Neural cell (in vitro differentiated cells): ENCODE results near the gene GAP43. TPM values are rescaled to one million over a fixed set of nuclear protein-coding genes. Genes with fewer than 3 reads are reported as not detected.

Experiments used
- H2AFZ ChIP-seq: fragments of 200-600, 300-800 bp; sonication (generic), shearing (Covaris generic); 2 replicates; pipeline ENCODE4 v1.6.0; 2014; ENCODE audit warnings: low read depth, mild to moderate bottlenecking, antibody characterized with exemption, low read length, moderate library complexity
- H3F3A ChIP-seq: fragments of 200-600 bp; shearing (Covaris generic); 2 replicates; pipeline ENCODE4 v1.6.1; 2016; ENCODE audit warnings: mild to moderate bottlenecking, moderate library complexity, mixed read lengths, antibody characterized with exemption, low read length; ENCODE audit not compliant: insufficient read depth, poor library complexity, severe bottlenecking
- H3K27ac ChIP-seq: fragments of 200-600, 300-800 bp; sonication (generic), shearing (Covaris generic); 2 replicates; pipeline ENCODE4 v1.5.1; 2014; ENCODE audit warnings: mild to moderate bottlenecking, low read length, moderate library complexity
- H3K27me3 ChIP-seq: fragments of 300-800, 200-600 bp; sonication (generic), shearing (Covaris generic); 2 replicates; pipeline ENCODE4 v1.6.0; 2014; ENCODE audit warnings: mild to moderate bottlenecking, low read depth, low read length, moderate library complexity; ENCODE audit not compliant: insufficient read depth
- H3K36me3 ChIP-seq: fragments of 300-800, 200-600 bp; sonication (generic), shearing (Covaris generic); 2 replicates; pipeline ENCODE4 v1.5.1; 2014; ENCODE audit warnings: mild to moderate bottlenecking, antibody characterized with exemption, low read length, moderate library complexity; ENCODE audit not compliant: insufficient read depth
- H3K4me2 ChIP-seq: fragments of 300-800, 200-600 bp; sonication (generic), shearing (Covaris generic); 2 replicates; pipeline ENCODE4 v1.6.0; 2014; ENCODE audit warnings: mild to moderate bottlenecking, low read length
- H3K4me3 ChIP-seq: fragments of 300-800, 200-600 bp; sonication (generic), shearing (Covaris generic); 2 replicates; pipeline ENCODE4 v1.5.1; 2014; ENCODE audit warnings: mild to moderate bottlenecking, low read length, moderate library complexity
- H3K79me2 ChIP-seq: fragments of 200-600 bp; shearing (Covaris generic); replicated peaks from 2 replicates; pipeline ENCODE4 v1.6.0; 2014; ENCODE audit warnings: mild to moderate bottlenecking, low read length, moderate library complexity; ENCODE audit not compliant: insufficient read depth
- H3K9ac ChIP-seq: fragments of 300-800, 200-600 bp; sonication (generic), shearing (Covaris generic); 2 replicates; pipeline ENCODE4 v1.6.1; 2016; ENCODE audit warnings: mild to moderate bottlenecking, low read length, mixed read lengths
- H3K9me2 ChIP-seq: fragments of 200-600 bp; shearing (Covaris generic); 2 replicates; pipeline ENCODE4 v1.6.1; 2016; ENCODE audit warnings: mild to moderate bottlenecking, low read length, mixed read lengths; ENCODE audit not compliant: insufficient read depth
- H3K9me3 ChIP-seq: fragments of 200-600, 300-800 bp; sonication (generic), shearing (Covaris generic); 2 replicates; pipeline ENCODE4 v1.6.1; 2016; ENCODE audit warnings: mild to moderate bottlenecking, mixed run types, low read length, moderate library complexity, mixed read lengths
- H4K20me1 ChIP-seq: fragments of 200-600 bp; shearing (Covaris generic); 2 replicates; pipeline ENCODE4 v1.6.1; 2016; ENCODE audit warnings: mild to moderate bottlenecking, mixed run types; ENCODE audit not compliant: insufficient read depth
- EP300 ChIP-seq: fragments of 450-650 bp; conservative IDR thresholded peaks from 2 replicates; pipeline ENCODE4 v1.6.1; 2014; ENCODE audit warnings: antibody characterized with exemption, mild to moderate bottlenecking, moderate library complexity; ENCODE audit not compliant: poor library complexity, severe bottlenecking
- EZH2 ChIP-seq: fragments of 200-600, 300-800 bp; shearing (Covaris generic), sonication (generic); IDR thresholded peaks from 2 replicates; pipeline ENCODE4 v1.6.1; 2014; ENCODE audit warnings: antibody characterized with exemption, low read length, borderline replicate concordance, mild to moderate bottlenecking; ENCODE audit not compliant: insufficient read depth, poor library complexity, severe bottlenecking
- MXI1 ChIP-seq: fragments of 450-650 bp; conservative IDR thresholded peaks from 2 replicates; pipeline ENCODE4 v1.6.1; 2014; ENCODE audit warnings: antibody characterized with exemption, mild to moderate bottlenecking; ENCODE audit not compliant: poor library complexity, severe bottlenecking
- POLR2AphosphoS5 ChIP-seq: IDR thresholded peaks from 2 replicates; pipeline ENCODE4 v1.6.1; 2012
- RAD21 ChIP-seq: fragments of 450-650 bp; conservative IDR thresholded peaks from 2 replicates; pipeline ENCODE4 v1.6.1; 2014; ENCODE audit warnings: antibody characterized with exemption, mild to moderate bottlenecking, moderate library complexity
- SMC3 ChIP-seq: fragments of 450-650 bp; conservative IDR thresholded peaks from 2 replicates; pipeline ENCODE4 v1.6.1; 2014; ENCODE audit warnings: antibody characterized with exemption, mild to moderate bottlenecking, moderate library complexity; ENCODE audit not compliant: poor library complexity
- TAF1 ChIP-seq: IDR thresholded peaks from 2 replicates; pipeline ENCODE4 v1.6.1; 2012; ENCODE audit warnings: low read depth
- polyA plus RNA-seq: library from polyadenylated mRNA; depleted of rRNA; stranded (reverse); fragments of >200 nt; gene quantifications from 2 replicates; pipeline ENCODE4 v1.2.3, GENCODE V29; 2014
- TF ChIP-seq, protein P1 (sequence below): fragments of 450-650 bp; IDR thresholded peaks from 2 replicates; pipeline ENCODE4 v1.5.1; 2014; ENCODE audit warnings: antibody characterized with exemption, mild to moderate bottlenecking, moderate library complexity; ENCODE audit not compliant: poor library complexity, severe bottlenecking
- TF ChIP-seq, protein P2 (sequence below): IDR thresholded peaks from 2 replicates; pipeline ENCODE4 v1.6.1; 2012; ENCODE audit warnings: borderline replicate concordance

GAP43 gene
- polyA plus RNA-seq, 1 donor from 2014 or later: 1,327 TPM

DNA sequence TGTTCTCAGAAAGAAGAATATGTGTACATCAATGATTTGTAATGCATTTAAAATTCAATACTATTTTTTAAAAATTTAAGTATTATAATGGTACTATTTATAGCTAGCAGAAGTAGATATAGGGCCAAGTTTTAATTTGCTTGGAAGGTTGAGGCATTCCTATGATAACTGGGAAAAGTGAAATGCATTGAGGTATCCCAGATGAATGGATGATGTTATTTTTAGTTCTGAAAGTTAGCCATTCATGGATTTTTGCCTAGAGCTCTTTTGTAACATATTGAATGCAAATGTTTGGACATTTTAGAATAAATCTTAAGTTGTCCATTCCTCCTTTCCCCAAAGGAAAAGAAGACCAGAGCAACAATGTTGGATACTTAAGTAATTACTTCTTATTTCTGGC, 47.6 kb downstream of the GAP43 start:
- H4K20me1 ChIP-seq: peaks cover 20% of the 10 kb centered on the region
- H2AFZ ChIP-seq: no peak overlapping the region
- peaks cover 3% of the 10 kb centered on the region for H3F3A ChIP-seq
- H3K9me2 ChIP-seq: no peaks in the 10 kb centered on the region
- no peaks in the 10 kb centered on the region for H3K9me3 ChIP-seq
- no peak overlapping the region for H3K4me2 ChIP-seq
- H3K79me2 ChIP-seq: peaks cover 80% of the 10 kb centered on the region
- peaks cover 12% of the 10 kb centered on the region for H3K36me3 ChIP-seq
- H3K4me3 ChIP-seq: no peak overlapping the region
- H3K27me3 ChIP-seq: no peaks in the 10 kb centered on the region
- TF ChIP-seq, protein P1, sequence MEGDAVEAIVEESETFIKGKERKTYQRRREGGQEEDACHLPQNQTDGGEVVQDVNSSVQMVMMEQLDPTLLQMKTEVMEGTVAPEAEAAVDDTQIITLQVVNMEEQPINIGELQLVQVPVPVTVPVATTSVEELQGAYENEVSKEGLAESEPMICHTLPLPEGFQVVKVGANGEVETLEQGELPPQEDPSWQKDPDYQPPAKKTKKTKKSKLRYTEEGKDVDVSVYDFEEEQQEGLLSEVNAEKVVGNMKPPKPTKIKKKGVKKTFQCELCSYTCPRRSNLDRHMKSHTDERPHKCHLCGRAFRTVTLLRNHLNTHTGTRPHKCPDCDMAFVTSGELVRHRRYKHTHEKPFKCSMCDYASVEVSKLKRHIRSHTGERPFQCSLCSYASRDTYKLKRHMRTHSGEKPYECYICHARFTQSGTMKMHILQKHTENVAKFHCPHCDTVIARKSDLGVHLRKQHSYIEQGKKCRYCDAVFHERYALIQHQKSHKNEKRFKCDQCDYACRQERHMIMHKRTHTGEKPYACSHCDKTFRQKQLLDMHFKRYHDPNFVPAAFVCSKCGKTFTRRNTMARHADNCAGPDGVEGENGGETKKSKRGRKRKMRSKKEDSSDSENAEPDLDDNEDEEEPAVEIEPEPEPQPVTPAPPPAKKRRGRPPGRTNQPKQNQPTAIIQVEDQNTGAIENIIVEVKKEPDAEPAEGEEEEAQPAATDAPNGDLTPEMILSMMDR: no peak
- TF ChIP-seq SMC3 (no peak), EP300 (no peak), EZH2 (no peak), RAD21 (no peak), TAF1 (no peak), POLR2AphosphoS5 (no peak), MXI1 (no peak)
- TF ChIP-seq, protein P2, sequence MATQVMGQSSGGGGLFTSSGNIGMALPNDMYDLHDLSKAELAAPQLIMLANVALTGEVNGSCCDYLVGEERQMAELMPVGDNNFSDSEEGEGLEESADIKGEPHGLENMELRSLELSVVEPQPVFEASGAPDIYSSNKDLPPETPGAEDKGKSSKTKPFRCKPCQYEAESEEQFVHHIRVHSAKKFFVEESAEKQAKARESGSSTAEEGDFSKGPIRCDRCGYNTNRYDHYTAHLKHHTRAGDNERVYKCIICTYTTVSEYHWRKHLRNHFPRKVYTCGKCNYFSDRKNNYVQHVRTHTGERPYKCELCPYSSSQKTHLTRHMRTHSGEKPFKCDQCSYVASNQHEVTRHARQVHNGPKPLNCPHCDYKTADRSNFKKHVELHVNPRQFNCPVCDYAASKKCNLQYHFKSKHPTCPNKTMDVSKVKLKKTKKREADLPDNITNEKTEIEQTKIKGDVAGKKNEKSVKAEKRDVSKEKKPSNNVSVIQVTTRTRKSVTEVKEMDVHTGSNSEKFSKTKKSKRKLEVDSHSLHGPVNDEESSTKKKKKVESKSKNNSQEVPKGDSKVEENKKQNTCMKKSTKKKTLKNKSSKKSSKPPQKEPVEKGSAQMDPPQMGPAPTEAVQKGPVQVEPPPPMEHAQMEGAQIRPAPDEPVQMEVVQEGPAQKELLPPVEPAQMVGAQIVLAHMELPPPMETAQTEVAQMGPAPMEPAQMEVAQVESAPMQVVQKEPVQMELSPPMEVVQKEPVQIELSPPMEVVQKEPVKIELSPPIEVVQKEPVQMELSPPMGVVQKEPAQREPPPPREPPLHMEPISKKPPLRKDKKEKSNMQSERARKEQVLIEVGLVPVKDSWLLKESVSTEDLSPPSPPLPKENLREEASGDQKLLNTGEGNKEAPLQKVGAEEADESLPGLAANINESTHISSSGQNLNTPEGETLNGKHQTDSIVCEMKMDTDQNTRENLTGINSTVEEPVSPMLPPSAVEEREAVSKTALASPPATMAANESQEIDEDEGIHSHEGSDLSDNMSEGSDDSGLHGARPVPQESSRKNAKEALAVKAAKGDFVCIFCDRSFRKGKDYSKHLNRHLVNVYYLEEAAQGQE: no peak
- no peak overlapping the region for H3K27ac ChIP-seq
- no peak overlapping the region for H3K9ac ChIP-seq

DNA sequence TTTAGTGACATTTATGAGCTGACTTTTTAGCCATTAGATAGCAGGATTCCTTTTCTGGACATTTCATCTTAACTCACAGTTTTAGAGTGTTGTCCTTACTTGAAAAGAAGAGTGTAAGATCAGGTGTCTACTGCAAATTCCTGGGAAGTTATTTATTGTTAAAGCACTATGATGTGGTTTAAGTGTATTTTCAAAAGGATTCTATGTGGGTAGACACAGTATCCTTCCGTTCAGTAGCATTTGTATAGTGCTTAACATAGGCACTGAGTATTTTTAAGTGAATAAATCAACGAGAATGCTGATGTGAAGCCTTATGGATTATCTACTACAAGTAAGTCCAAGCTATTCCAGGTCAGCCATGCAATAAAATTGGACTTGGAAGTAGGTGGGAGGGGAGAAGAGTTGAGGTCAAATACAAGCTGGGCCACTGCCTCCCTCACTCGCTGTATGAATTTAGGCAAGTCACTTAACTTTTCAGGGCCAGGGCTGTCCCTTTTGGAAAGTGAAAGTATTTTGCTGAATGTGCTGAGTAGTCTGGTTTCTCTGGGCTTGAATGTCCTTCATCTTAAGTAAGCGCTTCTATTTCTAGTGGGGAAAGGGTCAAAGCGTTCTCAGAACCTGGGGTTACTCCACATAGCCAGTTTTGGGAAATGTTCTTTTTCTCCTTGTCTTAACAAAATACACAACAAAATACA, 48.6 kb downstream of the GAP43 start:
- Histone ChIP-seq H3F3A (peaks cover 3% of the 10 kb centered on the region), H3K9me3 (no peaks in the 10 kb centered on the region), H4K20me1 (peaks cover 22% of the 10 kb centered on the region), H3K36me3 (peaks cover 20% of the 10 kb centered on the region), H3K4me2 (no peak overlapping the region), H3K9me2 (no peaks in the 10 kb centered on the region), H3K79me2 (peaks cover 80% of the 10 kb centered on the region), H3K27ac (no peak overlapping the region), H3K27me3 (no peaks in the 10 kb centered on the region), H3K4me3 (no peak overlapping the region), H3K9ac (no peak overlapping the region), H2AFZ (no peak overlapping the region)
- TF ChIP-seq POLR2AphosphoS5 (no peak), EP300 (no peak), TAF1 (no peak), EZH2 (no peak), SMC3 (no peak), MXI1 (no peak), RAD21 (no peak)
- TF ChIP-seq, protein P2: no peak
- TF ChIP-seq, protein P1: no peak
